Hippocampal formation (tissue), 2 donors: ENCODE measurements around the gene RTN4R.

ENCODE experiments used
- DNase-seq, 2 donors: peaks; one replicate each; lab custom pipeline; 2025; lab: John Stamatoyannopoulos, UW

The RTN4R gene

GRCh38 chr22:20216863-20217499 is 51.1 kb downstream of the RTN4R start:
- no peak for DNase-seq

GRCh38 chr22:20215742-20216141 is 52.4 kb downstream of the RTN4R start:
- DNase-seq, result no peak

- no peak for DNase-seq
Observed at GRCh38 chr22:20214853-20215252, 53.3 kb downstream of the RTN4R start.

GRCh38 chr22:20213833-20214708 is 54.0 kb downstream of the RTN4R start:
- DNase-seq, result no peak

- peak in 1 of 2 donors; percentile 12 for DNase-seq
Observed at GRCh38 chr22:20212754-20213699, 55.1 kb downstream of the RTN4R start.

GRCh38 chr22:20211997-20212753 is 55.9 kb downstream of the RTN4R start:
- no peak for DNase-seq

- no peak for DNase-seq
Observed at GRCh38 chr22:20211409-20211996, 56.6 kb downstream of the RTN4R start.

- no peak for DNase-seq
Observed at GRCh38 chr22:20210473-20211059, 57.6 kb downstream of the RTN4R start.

GRCh38 chr22:20209761-20210250 is 58.3 kb downstream of the RTN4R start:
- DNase-seq, result no peak

- no peak for DNase-seq
Observed at GRCh38 chr22:20208713-20209310, 59.3 kb downstream of the RTN4R start.

GRCh38 chr22:20207277-20208025 is 60.7 kb downstream of the RTN4R start:
- DNase-seq, result no peak

- no peak for DNase-seq
Observed at GRCh38 chr22:20206709-20207215, 61.4 kb downstream of the RTN4R start.

GRCh38 chr22:20205964-20206708 is 62.0 kb downstream of the RTN4R start:
- DNase-seq, result no peak

GRCh38 chr22:20205464-20205963 is 62.6 kb downstream of the RTN4R start:
- DNase-seq, result no peak

GRCh38 chr22:20204806-20205205 is 63.3 kb downstream of the RTN4R start:
- no peak for DNase-seq

- no peak for DNase-seq
Observed at GRCh38 chr22:20204311-20204710, 63.8 kb downstream of the RTN4R start.

- DNase-seq, result no peak
Observed at GRCh38 chr22:20203552-20204201, 64.4 kb downstream of the RTN4R start.

- no peak for DNase-seq
Observed at GRCh38 chr22:20203142-20203551, 65.0 kb downstream of the RTN4R start.
